ENCODE results near the gene CEL. TPM values are rescaled to one million over a fixed set of nuclear protein-coding genes. Genes with fewer than 3 reads are reported as not detected.
"Not testable (repeated sequence)": the region's sequence is repeated elsewhere in the genome, so short reads cannot be mapped to it uniquely, and the experiment has no call there.

Gene CEL
- polyA plus RNA-seq, 3 donors: 2.8 to 3.8 (median 3.2) TPM

- DNase-seq (ENCODE audit: low read depth in 3 of 3, low spot score in 2 of 3): no peak
These were observed 15.4 kb upstream of the CEL start for GRCh38 chr9:133046196-133046899.

GRCh38 chr9:133046900-133047295 is 14.9 kb upstream of the CEL start:
- DNase-seq (ENCODE audit: low read depth in 3 of 3, low spot score in 2 of 3): no peak

GRCh38 chr9:133048595-133048994 is 13.2 kb upstream of the CEL start:
- no peak for DNase-seq (ENCODE audit: low read depth in 3 of 3, low spot score in 2 of 3)

- DNase-seq (ENCODE audit: low read depth in 3 of 3, low spot score in 2 of 3): no peak
These were observed 12.7 kb upstream of the CEL start for GRCh38 chr9:133049043-133049442.

GRCh38 chr9:133050142-133050541 is 11.6 kb upstream of the CEL start:
- DNase-seq (ENCODE audit: low read depth in 3 of 3, low spot score in 2 of 3): no peak

GRCh38 chr9:133050781-133051180 is 11.0 kb upstream of the CEL start:
- DNase-seq (ENCODE audit: low read depth in 3 of 3, low spot score in 2 of 3): no peak

- DNase-seq (ENCODE audit: low read depth in 3 of 3, low spot score in 2 of 3): no peak
These were observed 10.4 kb upstream of the CEL start for GRCh38 chr9:133051281-133051900.

GRCh38 chr9:133051966-133052539 is 9.7 kb upstream of the CEL start:
- DNase-seq (ENCODE audit: low read depth in 3 of 3, low spot score in 2 of 3): no peak

GRCh38 chr9:133054194-133054890 is 7.4 kb upstream of the CEL start:
- DNase-seq (ENCODE audit: low read depth in 3 of 3, low spot score in 2 of 3): no peak

GRCh38 chr9:133054966-133055365 is 6.8 kb upstream of the CEL start:
- DNase-seq (ENCODE audit: low read depth in 3 of 3, low spot score in 2 of 3): no peak

GRCh38 chr9:133055788-133056420 is 5.9 kb upstream of the CEL start:
- DNase-seq (ENCODE audit: low read depth in 3 of 3, low spot score in 2 of 3): no peak

GRCh38 chr9:133056533-133056932 is 5.2 kb upstream of the CEL start:
- no peak for DNase-seq (ENCODE audit: low read depth in 3 of 3, low spot score in 2 of 3)

- DNase-seq (ENCODE audit: low read depth in 3 of 3, low spot score in 2 of 3): no peak
These were observed 4.8 kb upstream of the CEL start for GRCh38 chr9:133057006-133057405.

GRCh38 chr9:133057553-133057952 is 4.2 kb upstream of the CEL start:
- no peak for DNase-seq (ENCODE audit: low read depth in 3 of 3, low spot score in 2 of 3)

GRCh38 chr9:133058071-133058470 is 3.7 kb upstream of the CEL start:
- DNase-seq (ENCODE audit: low read depth in 3 of 3, low spot score in 2 of 3): no peak

GRCh38 chr9:133058550-133059320 is 3.0 kb upstream of the CEL start:
- no peak for DNase-seq (ENCODE audit: low read depth in 3 of 3, low spot score in 2 of 3)

GRCh38 chr9:133059623-133060022 is 2.2 kb upstream of the CEL start:
- DNase-seq (ENCODE audit: low read depth in 3 of 3, low spot score in 2 of 3): no peak

GRCh38 chr9:133060417-133060841 is 1.4 kb upstream of the CEL start:
- DNase-seq (ENCODE audit: low read depth in 3 of 3, low spot score in 2 of 3): no peak

- not testable (repeated sequence) for DNase-seq (ENCODE audit: low read depth in 3 of 3, low spot score in 2 of 3)
These were observed 590 bp upstream of the CEL start for GRCh38 chr9:133061019-133061763.

GRCh38 chr9:133062569-133062968 is 788 bp downstream of the CEL start:
- not testable (repeated sequence) for DNase-seq (ENCODE audit: low read depth in 3 of 3, low spot score in 2 of 3)
